Spleen (tissue), 11 donors: ENCODE data around the gene ARVCF. TPM values are rescaled to one million over a fixed set of nuclear protein-coding genes. Genes with fewer than 3 reads are reported as not detected.
A peak's percentile ranks its signal among the peaks of the same experiment; 100 is the strongest.

Source experiments
- DNase-seq: peaks from one replicate; pipeline ENCODE4 v3.0.0-alpha.2; 2020
- H3K27ac ChIP-seq, 8 donors: fragments of 200-600 bp; sonication (generic) in 7 of 8; 1 replicate in 4 of 8; 2 replicates in 4 of 8; pipeline versions ENCODE4 v1.5.0 to v1.8.0; 2016 to 2021; ENCODE audit warnings: inconsistent platforms in 4 of 8, mild to moderate bottlenecking in 4 of 8, moderate library complexity in 1 of 8
- H3K27me3 ChIP-seq, 7 donors: fragments of 200-600 bp; sonication (generic) in 6 of 7; replicated peaks in 1 of 7; 1 replicate in 4 of 7; 2 replicates in 3 of 7; pipeline versions ENCODE4 v1.5.0 to v1.8.0; 2016 to 2021; ENCODE audit warnings: inconsistent platforms in 3 of 7, mild to moderate bottlenecking in 1 of 7
- H3K36me3 ChIP-seq, 6 donors: fragments of 200-600 bp; sonication (generic) in 5 of 6; 1 replicate in 4 of 6; 2 replicates in 2 of 6; pipeline versions ENCODE4 v1.5.0 to v1.8.0; 2016 to 2021; ENCODE audit warnings: inconsistent platforms in 2 of 6
- H3K4me1 ChIP-seq, 6 donors: fragments of 200-600 bp; sonication (generic) in 5 of 6; 1 replicate in 3 of 6; 2 replicates in 3 of 6; pipeline versions ENCODE4 v1.5.0 to v1.8.0; 2016 to 2021; ENCODE audit warnings: inconsistent platforms in 3 of 6
- H3K4me3 ChIP-seq, 8 donors: fragments of 200-600 bp; sonication (generic) in 7 of 8; 1 replicate in 4 of 8; 2 replicates in 4 of 8; pipeline versions ENCODE4 v1.5.0 to v1.8.0; 2016 to 2021; ENCODE audit warnings: inconsistent platforms in 4 of 8, mild to moderate bottlenecking in 4 of 8, moderate library complexity in 2 of 8
- H3K9me3 ChIP-seq, 8 donors: fragments of 200-600 bp; sonication (generic) in 7 of 8; 1 replicate in 4 of 8; 2 replicates in 4 of 8; pipeline versions ENCODE4 v1.5.0 to v1.8.0; 2016 to 2021; ENCODE audit warnings: inconsistent platforms in 4 of 8
- CTCF ChIP-seq, 11 experiments: fragments of 200-600 bp in 7 of 11; fragments of 450-650 bp in 4 of 11; sonication (generic) in 4 of 11; IDR thresholded peaks in 8 of 11; conservative IDR thresholded peaks in 3 of 11; 1 replicate in 7 of 11; 2 replicates in 4 of 11; pipeline versions ENCODE4 v1.4.0 to v1.8.0; 2016 to 2021; ENCODE audit warnings: antibody characterized with exemption in 11 of 11, inconsistent platforms in 4 of 11, mild to moderate bottlenecking in 1 of 11
- POLR2A ChIP-seq, 3 donors: fragments of 450-650 bp; IDR thresholded peaks; one replicate each; pipeline ENCODE4 v1.5.1; 2017; ENCODE audit warnings: antibody characterized with exemption in 3 of 3, mild to moderate bottlenecking in 1 of 3
- POLR2AphosphoS5 ChIP-seq, 3 donors: sonication (generic); formaldehyde crosslinking; IDR thresholded peaks; one replicate each; pipeline ENCODE4 v1.5.1; 2017; ENCODE audit warnings: antibody characterized with exemption in 3 of 3
- WGBS, 5 donors: extraction: QIAGEN DNeasy Blood & Tissue Kit in 3 of 5; methylation state at CpG; one replicate each; pipeline versions ENCODE4 v1.1.5 to v1.1.7; 2013 to 2018; 5-methylcytosine and 5-hydroxymethylcytosine counted together
- intact Hi-C: fragments of 100-400 bp; cut with DNase I; formaldehyde crosslinking; loops from one replicate; pipeline ENCODE4 v1.15.0; 2023; ENCODE audit warnings: low total_unique reads
- polyA plus RNA-seq, 3 donors: library from polyadenylated mRNA; stranded (reverse); fragments of 200-250 nt; gene quantifications; one replicate each; pipeline ENCODE4 v1.2.1, GENCODE V29; 2013
- total RNA-seq, 7 donors: library from RNA; depleted of rRNA in 3 of 7; stranded (reverse); fragments of >200 nt in 3 of 7; fragmentation: NEBNext Ultra II Directional in 4 of 7; extraction: Animal tissue kit (Norgen Biotek cat#: 25700) in 4 of 7; gene quantifications; one replicate each; pipeline versions ENCODE4 v1.1.0 to v1.2.1, GENCODE V29; 2016 to 2021
- donor health status: healthy with polysubstance abuse.
- donor health status: DM: no; HTN: no; CAD: no; lungs with moderate emphysema.
- donor health status: DM: no; HTN: no; CAD: no.
- donor health status: Bipolar disorder and iron deficiency.
- donor health status: healthy.
- donor health status: DM: no; HTN: no; CAD: no.
- donor health status: DM: yes; HTN: yes; CAD: no.

The ARVCF gene
- total and polyA plus RNA-seq, 10 donors: 9.4 to 96.7 (median 27.6) TPM

- H3K4me1 ChIP-seq: peaks cover 23 to 88% (median 55%) of the 10 kb centered on the region in 6 donors
- no peaks in the 10 kb centered on the region for H3K9me3 ChIP-seq
- no peaks in the 10 kb centered on the region for H3K36me3 ChIP-seq
- DNase-seq: no peak
- no peaks in the 10 kb centered on the region for H3K27me3 ChIP-seq
- TF ChIP-seq CTCF (IDR thresholded peaks at IDR 0.05 in 8 of 11, conservative IDR thresholded peaks at IDR 0.05 in 3 of 11) (no peak), POLR2A (IDR thresholded peaks at IDR 0.05) (no peak), POLR2AphosphoS5 (IDR thresholded peaks at IDR 0.05) (no peak)
- H3K27ac ChIP-seq: peak overlapping the region; percentile 76 to 95 (median 90)
- intact Hi-C loops: no loop called here
- peak overlapping the region; percentile 64 to 81 (median 74) for H3K4me3 ChIP-seq
- 45 to 59% (median 51%) methylated on average over 11 of the region's 11 CpGs for WGBS, 5 donors
Measured at GRCh38 chr22:19943082-19944026, 73.3 kb downstream of the ARVCF start.

- DNase-seq: no peak
- peaks cover 23 to 88% (median 45%) of the 10 kb centered on the region in 6 donors for H3K4me1 ChIP-seq
Measured at GRCh38 chr22:19942157-19943081, 74.2 kb downstream of the ARVCF start.

GRCh38 chr22:19941365-19942082 is 75.1 kb downstream of the ARVCF start, which contains the start of the genes COMT and TXNRD2:
TSS of gene COMT (plus strand) at chr22:19941772. CDS start at chr22:19962527, 20,755 bp downstream.
TSS of gene TXNRD2 (minus strand) at chr22:19941818. CDS start at chr22:19941803, 15 bp downstream.
- peaks cover 0 to 14% (median 0%) of the 10 kb centered on the region in 6 donors for H3K36me3 ChIP-seq
- peak within 1 kb of the TSS; percentile 76 to 95 (median 90) for H3K27ac ChIP-seq
- TF ChIP-seq POLR2AphosphoS5 (IDR thresholded peaks at IDR 0.05) (peak; percentile 78 to 84 (median 84)), CTCF (IDR thresholded peaks at IDR 0.05 in 8 of 11, conservative IDR thresholded peaks at IDR 0.05 in 3 of 11) (peak in 1 of 11 experiments; percentile 15), POLR2A (IDR thresholded peaks at IDR 0.05) (peak in 1 of 3 donors; percentile 43)
- peak within 1 kb of the TSS; percentile 64 to 81 (median 74) for H3K4me3 ChIP-seq
- intact Hi-C loops: no loop called here
- no peaks in the 10 kb centered on the region for H3K27me3 ChIP-seq
- 0 to 2% (median 1%) methylated on average over 39 to 63 of the region's 63 CpGs for WGBS, 5 donors
- H3K9me3 ChIP-seq: peaks cover 0 to 2% (median under 1%) of the 10 kb centered on the region in 8 donors
- peak; percentile 95 for DNase-seq
- peaks cover 23 to 83% (median 41%) of the 10 kb centered on the region in 6 donors for H3K4me1 ChIP-seq

More at GRCh38 chr22:19942157-19943081, 74.2 kb downstream of the ARVCF start:
- intact Hi-C loops: no loop called here
- TF ChIP-seq POLR2AphosphoS5 (IDR thresholded peaks at IDR 0.05): no peak
- no peak for TF ChIP-seq POLR2A (IDR thresholded peaks at IDR 0.05)
- no peak for TF ChIP-seq CTCF (IDR thresholded peaks at IDR 0.05 in 8 of 11, conservative IDR thresholded peaks at IDR 0.05 in 3 of 11)
- Histone ChIP-seq H3K27ac (peak overlapping the region; percentile 76 to 95 (median 90)), H3K4me3 (peak overlapping the region; percentile 64 to 81 (median 74)), H3K9me3 (no peaks in the 10 kb centered on the region), H3K27me3 (no peaks in the 10 kb centered on the region), H3K36me3 (peaks cover 0 to 5% (median 0%) of the 10 kb centered on the region in 6 donors)
- 2 to 7% (median 3%) methylated on average over 7 to 8 of the region's 8 CpGs for WGBS, 5 donors
